Activated naive CD4-positive, alpha-beta T cell treated with anti-CD3 and anti-CD28 coated beads, Interleukin-2, amount 50 U/mL, for 72 hours (primary cell): ENCODE results near the gene RABGAP1L. TPM values are rescaled to one million over a fixed set of nuclear protein-coding genes. Genes with fewer than 3 reads are reported as not detected.
"Not testable (repeated sequence)": the region's sequence is repeated elsewhere in the genome, so short reads cannot be mapped to it uniquely, and the experiment has no call there.

Source experiments
- ATAC-seq, 2 donors: fragments of 150-1000 bp; cut with Tn5 transposase; 2 replicates each; pipeline ENCODE4 v1.10.0; 2021; ENCODE audit warnings: mild to moderate bottlenecking in 2 of 2, moderate library complexity in 2 of 2
- DNase-seq, 2 donors: peaks; one replicate each; pipeline ENCODE4 v3.0.0; 2021 to 2022; ENCODE audit warnings: low spot score in 2 of 2
- H3K27ac Mint-ChIP-seq, 2 donors: one replicate each; pipeline ENCODE4 v1.8.0; 2022; ENCODE audit warnings: mild to moderate bottlenecking in 2 of 2, mixed read lengths in 2 of 2
- H3K36me3 Mint-ChIP-seq, 2 donors: one replicate each; pipeline ENCODE4 v1.8.0; 2022; ENCODE audit warnings: mixed read lengths in 2 of 2
- H3K9me3 Mint-ChIP-seq, 2 donors: one replicate each; pipeline ENCODE4 v1.8.0; 2022; ENCODE audit warnings: mixed read lengths in 2 of 2
- total RNA-seq, 2 donors: library from RNA; stranded (reverse); gene quantifications; one replicate each; pipeline ENCODE4 v1.2.3, GENCODE V29; 2022

Gene RABGAP1L
- total RNA-seq, 2 donors from 2014 or later: 24.0 to 26.8 TPM

DNA sequence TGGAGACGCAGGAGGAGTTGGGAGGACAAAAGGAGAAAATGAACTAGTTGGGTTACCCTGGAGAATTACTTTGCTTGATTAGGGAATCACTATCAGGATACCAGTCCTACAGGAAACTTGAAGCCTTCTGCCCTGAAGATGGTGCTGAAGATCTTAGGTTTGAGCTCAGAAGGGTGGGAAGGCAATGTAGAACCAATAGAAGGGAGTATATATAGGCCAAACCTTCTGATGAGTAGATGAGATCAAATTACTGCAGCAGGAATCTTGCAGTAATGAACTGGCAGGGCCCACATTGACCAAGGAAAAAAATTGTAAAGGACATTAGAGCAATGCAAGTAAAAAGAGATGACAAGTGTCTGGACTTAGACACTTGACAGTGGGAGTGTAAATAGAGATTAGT lies 724.1 kb downstream of the RABGAP1L start:
- DNase-seq (no peak), ATAC-seq (no peak)
- Mint-ChIP-seq H3K9me3 (no peaks in the 10 kb centered on the region), H3K27ac (no peak overlapping the region), H3K36me3 (no peaks in the 10 kb centered on the region)

GRCh38 chr1:174884038-174884437 lies 724.7 kb downstream of the RABGAP1L start:
- no peaks in the 10 kb centered on the region for H3K9me3 Mint-ChIP-seq
- no peak for DNase-seq
- no peak overlapping the region for H3K27ac Mint-ChIP-seq
- no peaks in the 10 kb centered on the region for H3K36me3 Mint-ChIP-seq
- no peak for ATAC-seq

- no peak overlapping the region for H3K27ac Mint-ChIP-seq
These were observed 725.2 kb downstream of the RABGAP1L start for GRCh38 chr1:174884566-174884965.

DNA sequence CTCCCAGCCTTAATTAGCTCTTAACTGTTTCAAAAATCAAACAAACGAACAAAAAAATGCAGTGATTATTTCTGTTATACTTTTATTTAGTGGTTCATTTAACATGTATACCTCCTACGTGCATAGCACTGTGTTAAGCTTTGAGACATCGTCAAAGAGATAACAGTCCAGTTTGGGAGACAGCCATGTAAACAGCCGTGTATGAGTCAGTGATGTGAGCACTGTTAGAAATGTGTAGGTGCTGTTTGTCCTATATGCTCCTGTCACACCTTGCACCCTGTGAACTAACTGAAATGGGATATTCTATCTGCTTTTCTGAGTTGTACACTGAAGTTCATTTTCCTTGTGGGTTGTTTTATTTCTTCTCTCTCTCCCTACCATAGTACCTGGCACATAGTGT lies 730.7 kb downstream of the RABGAP1L start:
- no peak for DNase-seq
- no peak for ATAC-seq
- no peak overlapping the region for H3K27ac Mint-ChIP-seq
- H3K9me3 Mint-ChIP-seq: no peaks in the 10 kb centered on the region
- peaks cover 0 to 6% of the 10 kb centered on the region in 2 donors for H3K36me3 Mint-ChIP-seq

More at GRCh38 chr1:174884566-174884965, 725.2 kb downstream of the RABGAP1L start:
- Mint-ChIP-seq H3K9me3 (no peaks in the 10 kb centered on the region), H3K36me3 (no peaks in the 10 kb centered on the region)
- DNase-seq (no peak), ATAC-seq (no peak)

DNA sequence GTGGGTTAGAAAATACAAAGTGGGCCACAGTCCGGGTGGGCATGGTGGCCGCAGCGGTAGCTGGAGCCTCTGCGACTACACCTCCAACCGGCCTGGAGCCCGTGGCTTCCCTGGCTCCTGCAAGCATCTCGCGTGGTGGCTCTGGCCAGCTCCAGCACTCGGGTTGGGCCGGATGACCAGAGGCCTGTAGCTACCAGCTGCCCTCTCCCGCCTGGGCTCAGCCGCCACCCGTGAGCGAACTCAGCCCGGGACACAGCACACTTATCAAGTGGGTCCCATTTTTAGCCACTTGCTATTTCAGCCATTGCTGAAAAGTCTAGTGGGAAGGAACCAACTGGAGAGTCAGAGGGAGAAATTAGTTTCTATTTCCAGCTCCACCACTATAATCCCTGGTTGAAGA lies 732.7 kb downstream of the RABGAP1L start:
- DNase-seq (no peak), ATAC-seq (no peak)
- H3K27ac Mint-ChIP-seq: peak overlapping the region in 1 of 2 donors; percentile 12
- H3K9me3 Mint-ChIP-seq: no peaks in the 10 kb centered on the region
- peaks cover 0 to 6% of the 10 kb centered on the region in 2 donors for H3K36me3 Mint-ChIP-seq

DNA sequence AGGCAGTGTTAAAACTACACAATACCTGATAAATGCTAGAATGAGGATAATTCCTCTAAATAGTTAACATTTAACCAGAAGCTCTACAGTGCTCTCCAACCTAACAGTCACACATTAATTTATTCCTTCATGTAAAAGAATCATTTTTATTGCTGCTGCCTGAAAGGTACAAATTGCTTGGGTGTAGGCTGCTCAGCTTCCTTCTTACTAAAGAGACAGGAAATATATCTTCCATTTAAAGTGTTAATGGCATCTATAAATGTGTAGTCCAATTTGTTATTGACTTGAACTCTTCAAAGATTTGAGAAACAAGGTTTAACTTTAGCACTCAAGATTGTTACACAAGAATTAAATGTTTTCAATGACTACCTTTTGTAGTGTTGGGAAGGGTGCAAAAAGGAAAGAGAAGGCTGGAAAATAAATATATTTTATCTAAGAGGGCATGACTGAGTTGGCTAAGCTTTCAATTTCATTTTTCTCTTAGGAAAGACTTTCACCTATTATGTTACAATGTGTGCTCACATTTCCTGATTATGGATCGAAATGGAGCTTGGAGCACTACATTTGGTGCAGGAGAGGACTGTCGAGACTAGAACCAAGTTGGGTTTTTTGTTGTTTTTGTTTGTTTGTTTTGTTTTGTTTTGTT lies 734.9 kb downstream of the RABGAP1L start:
- DNase-seq (no peak), ATAC-seq (no peak)

DNA sequence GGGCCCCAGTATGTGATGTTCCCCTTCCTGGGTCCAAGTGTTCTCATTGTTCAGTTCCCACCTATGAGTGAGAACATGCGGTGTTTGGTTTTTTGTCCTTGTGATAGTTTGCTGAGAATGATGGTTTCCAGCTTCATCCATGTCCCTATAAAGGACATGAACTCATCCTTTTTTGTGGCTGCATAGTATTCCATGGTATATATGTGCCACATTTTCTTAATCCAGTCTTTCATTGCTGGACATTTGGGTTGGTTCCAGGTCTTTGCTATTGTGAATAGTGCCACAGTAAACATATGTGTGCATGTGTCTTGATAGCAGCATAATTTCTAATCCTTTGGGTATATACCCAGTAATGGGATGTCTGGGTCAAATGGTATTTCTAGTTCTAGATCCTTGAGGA lies 736.3 kb downstream of the RABGAP1L start:
- not testable (repeated sequence) for DNase-seq, ATAC-seq, H3K9me3 Mint-ChIP-seq, H3K27ac Mint-ChIP-seq
- H3K36me3 Mint-ChIP-seq: peaks cover 5 to 24% of the 10 kb centered on the region in 2 donors

More for the DNA sequence above, 734.9 kb downstream of the RABGAP1L start:
- H3K9me3 Mint-ChIP-seq: peaks cover 0 to 6% of the 10 kb centered on the region in 2 donors
- no peak overlapping the region for H3K27ac Mint-ChIP-seq
- H3K36me3 Mint-ChIP-seq: peaks cover 0 to 12% of the 10 kb centered on the region in 2 donors

DNA sequence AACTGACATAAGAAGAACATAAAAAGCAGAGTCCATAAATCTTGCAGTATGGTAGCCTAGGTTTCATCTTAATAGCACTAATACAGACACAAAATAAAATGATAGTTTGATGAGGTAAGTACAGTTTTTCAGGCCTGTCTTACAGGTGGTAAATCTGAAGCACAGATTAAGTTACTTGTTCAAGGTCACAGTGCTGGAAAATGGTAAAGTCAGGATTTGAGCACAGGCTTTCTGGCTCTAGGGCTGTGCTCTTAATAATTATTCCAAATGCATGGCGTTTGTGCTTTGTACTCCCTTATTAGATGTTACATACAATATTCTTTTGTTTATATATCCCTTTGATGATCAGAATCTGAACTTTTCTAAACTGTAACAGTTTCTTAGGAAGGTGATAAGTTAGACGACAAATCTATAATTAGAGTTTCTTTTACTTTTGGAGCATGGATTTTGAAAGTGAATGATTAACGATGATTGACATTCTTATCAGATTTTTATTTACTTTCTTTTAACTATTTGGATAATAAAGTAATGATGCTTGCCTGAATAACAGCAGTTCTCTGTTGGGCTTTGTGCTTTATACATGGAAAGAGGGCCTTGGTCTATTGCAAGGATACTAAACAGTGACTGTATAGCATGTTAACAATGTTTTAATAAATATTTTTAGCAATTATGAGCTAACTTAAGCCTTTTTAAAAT lies 738.9 kb downstream of the RABGAP1L start:
- Mint-ChIP-seq H3K27ac (peak overlapping the region in 1 of 2 donors; percentile 22), H3K36me3 (peaks cover 13 to 37% of the 10 kb centered on the region in 2 donors), H3K9me3 (peaks cover 8 to 23% of the 10 kb centered on the region in 2 donors)
- DNase-seq (no peak), ATAC-seq (no peak)

GRCh38 chr1:174900317-174900716 lies 741.0 kb downstream of the RABGAP1L start:
- H3K27ac Mint-ChIP-seq: no peak overlapping the region
- ATAC-seq: no peak
- no peak for DNase-seq
- peaks cover 21 to 41% of the 10 kb centered on the region in 2 donors for H3K36me3 Mint-ChIP-seq
- peaks cover 8 to 23% of the 10 kb centered on the region in 2 donors for H3K9me3 Mint-ChIP-seq

- peak overlapping the region in 1 of 2 donors; percentile 66 for H3K27ac Mint-ChIP-seq
- peaks cover 8 to 27% of the 10 kb centered on the region in 2 donors for H3K9me3 Mint-ChIP-seq
- peaks cover 21 to 42% of the 10 kb centered on the region in 2 donors for H3K36me3 Mint-ChIP-seq
- DNase-seq (no peak), ATAC-seq (no peak)
These were observed 743.3 kb downstream of the RABGAP1L start for GRCh38 chr1:174902531-174903099.

DNA sequence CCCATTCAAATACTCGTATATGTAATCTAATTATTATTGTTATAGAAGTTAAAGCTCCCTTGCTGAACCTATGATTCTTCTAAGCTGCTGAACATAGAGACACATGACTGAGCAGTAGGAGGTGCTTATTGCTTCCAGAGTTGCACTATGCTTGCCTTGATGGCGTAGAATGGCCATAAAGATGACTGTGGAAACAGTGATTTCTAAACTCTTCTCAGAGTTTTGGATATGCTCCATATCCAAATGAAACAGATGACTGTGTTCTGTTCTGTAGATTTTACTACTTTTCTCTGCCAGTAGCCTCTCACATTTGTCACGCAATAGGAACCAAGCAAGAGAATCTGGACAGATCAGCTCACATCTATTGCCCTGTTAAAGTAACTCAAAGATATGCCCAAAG lies 752.3 kb downstream of the RABGAP1L start:
- peaks cover 0 to 7% of the 10 kb centered on the region in 2 donors for H3K36me3 Mint-ChIP-seq
- ATAC-seq (no peak), DNase-seq (no peak)
- H3K9me3 Mint-ChIP-seq: no peaks in the 10 kb centered on the region
- H3K27ac Mint-ChIP-seq: peak overlapping the region in 1 of 2 donors; percentile 69

DNA sequence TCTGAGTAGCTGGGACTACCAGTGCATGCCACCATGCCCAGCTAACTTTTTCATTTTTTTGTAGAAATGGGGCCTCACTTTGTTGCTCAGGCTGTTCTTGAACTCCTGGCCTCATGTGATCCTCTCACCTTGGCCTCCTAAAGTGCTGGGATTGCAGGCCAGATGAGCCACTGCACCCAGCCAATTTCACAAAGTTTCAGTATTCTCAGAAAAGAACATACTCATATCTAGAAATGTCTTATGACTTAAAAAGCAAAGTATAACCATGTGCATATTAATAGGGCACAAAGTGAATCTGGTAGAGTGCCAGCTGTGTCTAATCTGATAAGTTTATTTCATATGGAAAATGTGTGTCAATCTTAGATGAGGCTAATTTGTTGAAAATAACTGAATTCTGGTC lies 752.9 kb downstream of the RABGAP1L start:
- ATAC-seq (peak; percentile 70 to 85), DNase-seq (peak in 1 of 2 donors; percentile 46)
- Mint-ChIP-seq H3K9me3 (no peaks in the 10 kb centered on the region), H3K27ac (peak overlapping the region in 1 of 2 donors; percentile 69), H3K36me3 (peaks cover 0 to 7% of the 10 kb centered on the region in 2 donors)

DNA sequence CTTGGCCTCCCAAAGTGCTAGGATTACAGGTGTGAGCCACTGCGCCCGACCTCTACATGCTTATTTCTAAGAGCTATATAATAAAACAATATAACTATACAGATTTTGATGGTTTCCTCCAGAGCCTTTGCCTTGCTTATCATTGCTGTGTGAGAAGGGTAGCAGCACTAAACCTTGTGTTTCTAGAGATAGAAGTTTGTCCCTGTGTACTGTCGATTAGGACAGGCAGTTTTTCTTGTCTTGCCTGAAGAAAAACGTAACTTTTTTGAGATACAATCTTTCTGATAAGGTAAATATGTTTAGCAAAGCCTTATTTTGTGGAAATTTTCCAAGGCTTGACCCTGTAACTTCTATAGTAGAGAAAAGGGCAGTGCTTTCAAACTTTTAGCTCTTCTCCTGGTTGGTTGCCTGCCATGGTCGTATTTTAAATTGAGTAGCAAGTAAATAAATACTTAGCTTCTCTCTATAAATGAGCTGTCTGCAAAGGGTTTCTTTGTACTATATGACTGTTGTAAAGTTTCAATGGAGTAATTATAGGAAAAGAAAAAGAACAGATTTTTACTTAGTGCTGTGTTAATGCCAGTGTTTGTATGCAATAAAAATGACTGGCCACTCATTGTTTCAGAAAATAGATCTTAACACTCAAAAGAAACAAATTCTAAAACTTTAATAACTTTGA lies 754.0 kb downstream of the RABGAP1L start:
- peak in 1 of 2 donors; percentile 67 for ATAC-seq
- Mint-ChIP-seq H3K9me3 (no peaks in the 10 kb centered on the region), H3K36me3 (no peaks in the 10 kb centered on the region), H3K27ac (peak overlapping the region in 1 of 2 donors; percentile 90)
- DNase-seq: no peak

DNA sequence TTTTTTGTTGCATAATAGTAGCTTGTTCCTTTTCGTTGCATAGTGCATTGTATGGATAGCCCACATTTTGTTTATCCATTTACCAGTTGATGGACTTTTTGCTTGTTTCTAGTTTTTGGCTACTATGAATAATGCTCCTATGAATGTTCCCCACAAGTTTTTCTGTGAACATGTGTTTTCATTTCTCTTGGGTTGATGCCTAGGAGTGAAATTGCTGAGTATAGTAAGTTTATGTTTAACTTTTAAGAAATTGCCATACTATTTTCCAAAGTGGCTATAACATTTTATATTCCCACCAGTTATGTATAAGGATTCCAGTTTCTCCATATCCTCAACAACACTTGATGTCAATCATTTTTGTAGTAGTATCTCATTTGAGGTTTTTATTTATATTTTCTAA lies 755.7 kb downstream of the RABGAP1L start:
- H3K36me3 Mint-ChIP-seq: peaks cover 0 to 3% of the 10 kb centered on the region in 2 donors
- no peak overlapping the region for H3K27ac Mint-ChIP-seq
- peaks cover 2% of the 10 kb centered on the region in 2 donors for H3K9me3 Mint-ChIP-seq
- no peak for ATAC-seq
- DNase-seq: no peak

- Mint-ChIP-seq H3K36me3 (peaks cover 0 to 11% of the 10 kb centered on the region in 2 donors), H3K27ac (no peak overlapping the region), H3K9me3 (peaks cover 3 to 9% of the 10 kb centered on the region in 2 donors)
- ATAC-seq (no peak), DNase-seq (no peak)
These were observed 757.5 kb downstream of the RABGAP1L start for GRCh38 chr1:174916846-174917245.

- no peak overlapping the region for H3K27ac Mint-ChIP-seq
- H3K36me3 Mint-ChIP-seq: peaks cover 5 to 18% of the 10 kb centered on the region in 2 donors
- H3K9me3 Mint-ChIP-seq: peaks cover 9 to 16% of the 10 kb centered on the region in 2 donors
- DNase-seq: no peak
- no peak for ATAC-seq
These were observed 760.8 kb downstream of the RABGAP1L start for GRCh38 chr1:174920093-174920492.

- ATAC-seq: no peak
- no peak overlapping the region for H3K27ac Mint-ChIP-seq
- peaks cover 9 to 16% of the 10 kb centered on the region in 2 donors for H3K9me3 Mint-ChIP-seq
- H3K36me3 Mint-ChIP-seq: peaks cover 5 to 19% of the 10 kb centered on the region in 2 donors
- no peak for DNase-seq
These were observed 762.8 kb downstream of the RABGAP1L start for GRCh38 chr1:174922121-174922520.
